Measurements from ENCODE around the gene SEC11C. TPM values are rescaled to one million over a fixed set of nuclear protein-coding genes. Genes with fewer than 3 reads are reported as not detected.
"Not testable (repeated sequence)": the region's sequence is repeated elsewhere in the genome, so short reads cannot be mapped to it uniquely, and the experiment has no call there.

Gene SEC11C
- total and polyA plus RNA-seq, 2 experiments from 2014 or later, result 103 to 230 TPM

GRCh38 chr18:59141294-59142068, 1.8 kb downstream of the SEC11C start:
- no peaks in the 10 kb centered on the region for H3K9me2 ChIP-seq (replicated peaks; ENCODE audit: insufficient read depth)
- peaks cover 9% of the 10 kb centered on the region for H3K4me1 ChIP-seq (ENCODE audit: insufficient read depth)
- H3K4me3 ChIP-seq, result no peak overlapping the region
- H3K36me3 ChIP-seq (replicated peaks; ENCODE audit: insufficient read depth, low read depth), result no peaks in the 10 kb centered on the region
- peak overlapping the region; percentile 95 for H3K4me2 ChIP-seq
- H3K79me2 ChIP-seq, result peaks cover 43% of the 10 kb centered on the region
- no peaks in the 10 kb centered on the region for H3K9me3 ChIP-seq (ENCODE audit: low read depth)
- TF ChIP-seq EZH2phosphoT487 (IDR thresholded peaks at IDR 0.05; ENCODE audit: low read depth, severe bottlenecking, unreplicated experiment), result no peak
- no peak for TF ChIP-seq CTCF (IDR thresholded peaks at IDR 0.05; ENCODE audit: poor library complexity)
- no peak for TF ChIP-seq EZH2 (IDR thresholded peaks at IDR 0.05; ENCODE audit: borderline replicate concordance)
- no peak overlapping the region for H3K27ac ChIP-seq
- no peak overlapping the region for H2AFZ ChIP-seq
- H4K20me1 ChIP-seq (ENCODE audit: insufficient read depth, poor library complexity, severe bottlenecking), result no peaks in the 10 kb centered on the region
- no peaks in the 10 kb centered on the region for H3K27me3 ChIP-seq
- DNase-seq (ENCODE audit: low spot score), result peak; percentile 15
- 81% methylated on average over 1 of the region's 1 CpG for WGBS (ENCODE audit: low lambda C conversion rate, missing lambda C conversion rate)

- Histone ChIP-seq H3K36me3 (replicated peaks; ENCODE audit: insufficient read depth, low read depth) (no peaks in the 10 kb centered on the region), H3K4me1 (ENCODE audit: insufficient read depth) (peaks cover 9% of the 10 kb centered on the region), H4K20me1 (ENCODE audit: insufficient read depth, poor library complexity, severe bottlenecking) (no peaks in the 10 kb centered on the region), H3K4me2 (peak overlapping the region; percentile 55), H2AFZ (no peak overlapping the region), H3K9me2 (replicated peaks; ENCODE audit: insufficient read depth) (no peaks in the 10 kb centered on the region), H3K79me2 (peaks cover 48% of the 10 kb centered on the region), H3K4me3 (no peak overlapping the region), H3K9me3 (ENCODE audit: low read depth) (no peaks in the 10 kb centered on the region), H3K27me3 (no peaks in the 10 kb centered on the region), H3K27ac (no peak overlapping the region)
- TF ChIP-seq EZH2 (IDR thresholded peaks at IDR 0.05; ENCODE audit: borderline replicate concordance) (no peak), CTCF (IDR thresholded peaks at IDR 0.05; ENCODE audit: poor library complexity) (no peak), EZH2phosphoT487 (IDR thresholded peaks at IDR 0.05; ENCODE audit: low read depth, severe bottlenecking, unreplicated experiment) (no peak)
- WGBS (ENCODE audit: low lambda C conversion rate, missing lambda C conversion rate), result 90% methylated on average over 6 of the region's 6 CpGs
- DNase-seq (ENCODE audit: low spot score), result no peak
Observed at GRCh38 chr18:59142274-59142673, 2.6 kb downstream of the SEC11C start.

- H3K79me2 ChIP-seq, result peaks cover 48% of the 10 kb centered on the region
- not testable (repeated sequence) for H3K9me2 ChIP-seq (replicated peaks; ENCODE audit: insufficient read depth); H4K20me1 ChIP-seq (ENCODE audit: insufficient read depth, poor library complexity, severe bottlenecking); H3K27ac ChIP-seq; H3K9me3 ChIP-seq (ENCODE audit: low read depth); H3K4me1 ChIP-seq (ENCODE audit: insufficient read depth); H3K36me3 ChIP-seq (replicated peaks; ENCODE audit: insufficient read depth, low read depth); H3K4me2 ChIP-seq; H3K4me3 ChIP-seq; H3K27me3 ChIP-seq; H2AFZ ChIP-seq; DNase-seq (ENCODE audit: low spot score)
- 94% methylated on average over 11 of the region's 11 CpGs for WGBS (ENCODE audit: low lambda C conversion rate, missing lambda C conversion rate)
Observed at GRCh38 chr18:59142800-59143416, 3.2 kb downstream of the SEC11C start.

- 77% methylated on average over 3 of the region's 3 CpGs for WGBS (ENCODE audit: low lambda C conversion rate, missing lambda C conversion rate)
- DNase-seq (ENCODE audit: low spot score), result no peak
- Histone ChIP-seq H3K4me2 (no peak overlapping the region), H3K27me3 (no peaks in the 10 kb centered on the region), H3K36me3 (replicated peaks; ENCODE audit: insufficient read depth, low read depth) (no peaks in the 10 kb centered on the region), H4K20me1 (ENCODE audit: insufficient read depth, poor library complexity, severe bottlenecking) (no peaks in the 10 kb centered on the region), H3K9me3 (ENCODE audit: low read depth) (no peaks in the 10 kb centered on the region), H3K9me2 (replicated peaks; ENCODE audit: insufficient read depth) (no peaks in the 10 kb centered on the region), H2AFZ (no peak overlapping the region), H3K4me3 (no peak overlapping the region), H3K79me2 (peaks cover 48% of the 10 kb centered on the region), H3K4me1 (ENCODE audit: insufficient read depth) (peaks cover 9% of the 10 kb centered on the region), H3K27ac (no peak overlapping the region)
- TF ChIP-seq CTCF (IDR thresholded peaks at IDR 0.05; ENCODE audit: poor library complexity), result no peak
Observed at GRCh38 chr18:59143441-59143840, 3.8 kb downstream of the SEC11C start.
